Measurements from ENCODE around the gene SPAG9.
A peak's percentile ranks its signal among the peaks of the same experiment; 100 is the strongest.

- TF ChIP-seq, protein P1, sequence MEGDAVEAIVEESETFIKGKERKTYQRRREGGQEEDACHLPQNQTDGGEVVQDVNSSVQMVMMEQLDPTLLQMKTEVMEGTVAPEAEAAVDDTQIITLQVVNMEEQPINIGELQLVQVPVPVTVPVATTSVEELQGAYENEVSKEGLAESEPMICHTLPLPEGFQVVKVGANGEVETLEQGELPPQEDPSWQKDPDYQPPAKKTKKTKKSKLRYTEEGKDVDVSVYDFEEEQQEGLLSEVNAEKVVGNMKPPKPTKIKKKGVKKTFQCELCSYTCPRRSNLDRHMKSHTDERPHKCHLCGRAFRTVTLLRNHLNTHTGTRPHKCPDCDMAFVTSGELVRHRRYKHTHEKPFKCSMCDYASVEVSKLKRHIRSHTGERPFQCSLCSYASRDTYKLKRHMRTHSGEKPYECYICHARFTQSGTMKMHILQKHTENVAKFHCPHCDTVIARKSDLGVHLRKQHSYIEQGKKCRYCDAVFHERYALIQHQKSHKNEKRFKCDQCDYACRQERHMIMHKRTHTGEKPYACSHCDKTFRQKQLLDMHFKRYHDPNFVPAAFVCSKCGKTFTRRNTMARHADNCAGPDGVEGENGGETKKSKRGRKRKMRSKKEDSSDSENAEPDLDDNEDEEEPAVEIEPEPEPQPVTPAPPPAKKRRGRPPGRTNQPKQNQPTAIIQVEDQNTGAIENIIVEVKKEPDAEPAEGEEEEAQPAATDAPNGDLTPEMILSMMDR (IDR thresholded peaks at IDR 0.05): peak in 3 of 4 experiments; percentile 25 to 38 (median 32)
- TF ChIP-seq POLR2A (IDR thresholded peaks at IDR 0.05): no peak
- no peak for TF ChIP-seq POLR2AphosphoS5 (IDR thresholded peaks at IDR 0.05)
Measured at GRCh38 chr17:51119415-51120356, 982 bp downstream of the SPAG9 start.
